GM18526 (cell line): ENCODE measurements around the gene SMC1B.

ENCODE experiments used
- POLR2A ChIP-seq: IDR thresholded peaks from 3 replicates; pipeline ENCODE4 v1.6.1; 2011; ENCODE audit not compliant: insufficient read length; ENCODE audit errors: extremely low read depth

The SMC1B gene, protein sequence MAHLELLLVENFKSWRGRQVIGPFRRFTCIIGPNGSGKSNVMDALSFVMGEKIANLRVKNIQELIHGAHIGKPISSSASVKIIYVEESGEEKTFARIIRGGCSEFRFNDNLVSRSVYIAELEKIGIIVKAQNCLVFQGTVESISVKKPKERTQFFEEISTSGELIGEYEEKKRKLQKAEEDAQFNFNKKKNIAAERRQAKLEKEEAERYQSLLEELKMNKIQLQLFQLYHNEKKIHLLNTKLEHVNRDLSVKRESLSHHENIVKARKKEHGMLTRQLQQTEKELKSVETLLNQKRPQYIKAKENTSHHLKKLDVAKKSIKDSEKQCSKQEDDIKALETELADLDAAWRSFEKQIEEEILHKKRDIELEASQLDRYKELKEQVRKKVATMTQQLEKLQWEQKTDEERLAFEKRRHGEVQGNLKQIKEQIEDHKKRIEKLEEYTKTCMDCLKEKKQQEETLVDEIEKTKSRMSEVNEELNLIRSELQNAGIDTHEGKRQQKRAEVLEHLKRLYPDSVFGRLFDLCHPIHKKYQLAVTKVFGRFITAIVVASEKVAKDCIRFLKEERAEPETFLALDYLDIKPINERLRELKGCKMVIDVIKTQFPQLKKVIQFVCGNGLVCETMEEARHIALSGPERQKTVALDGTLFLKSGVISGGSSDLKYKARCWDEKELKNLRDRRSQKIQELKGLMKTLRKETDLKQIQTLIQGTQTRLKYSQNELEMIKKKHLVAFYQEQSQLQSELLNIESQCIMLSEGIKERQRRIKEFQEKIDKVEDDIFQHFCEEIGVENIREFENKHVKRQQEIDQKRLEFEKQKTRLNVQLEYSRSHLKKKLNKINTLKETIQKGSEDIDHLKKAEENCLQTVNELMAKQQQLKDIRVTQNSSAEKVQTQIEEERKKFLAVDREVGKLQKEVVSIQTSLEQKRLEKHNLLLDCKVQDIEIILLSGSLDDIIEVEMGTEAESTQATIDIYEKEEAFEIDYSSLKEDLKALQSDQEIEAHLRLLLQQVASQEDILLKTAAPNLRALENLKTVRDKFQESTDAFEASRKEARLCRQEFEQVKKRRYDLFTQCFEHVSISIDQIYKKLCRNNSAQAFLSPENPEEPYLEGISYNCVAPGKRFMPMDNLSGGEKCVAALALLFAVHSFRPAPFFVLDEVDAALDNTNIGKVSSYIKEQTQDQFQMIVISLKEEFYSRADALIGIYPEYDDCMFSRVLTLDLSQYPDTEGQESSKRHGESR

DNA sequence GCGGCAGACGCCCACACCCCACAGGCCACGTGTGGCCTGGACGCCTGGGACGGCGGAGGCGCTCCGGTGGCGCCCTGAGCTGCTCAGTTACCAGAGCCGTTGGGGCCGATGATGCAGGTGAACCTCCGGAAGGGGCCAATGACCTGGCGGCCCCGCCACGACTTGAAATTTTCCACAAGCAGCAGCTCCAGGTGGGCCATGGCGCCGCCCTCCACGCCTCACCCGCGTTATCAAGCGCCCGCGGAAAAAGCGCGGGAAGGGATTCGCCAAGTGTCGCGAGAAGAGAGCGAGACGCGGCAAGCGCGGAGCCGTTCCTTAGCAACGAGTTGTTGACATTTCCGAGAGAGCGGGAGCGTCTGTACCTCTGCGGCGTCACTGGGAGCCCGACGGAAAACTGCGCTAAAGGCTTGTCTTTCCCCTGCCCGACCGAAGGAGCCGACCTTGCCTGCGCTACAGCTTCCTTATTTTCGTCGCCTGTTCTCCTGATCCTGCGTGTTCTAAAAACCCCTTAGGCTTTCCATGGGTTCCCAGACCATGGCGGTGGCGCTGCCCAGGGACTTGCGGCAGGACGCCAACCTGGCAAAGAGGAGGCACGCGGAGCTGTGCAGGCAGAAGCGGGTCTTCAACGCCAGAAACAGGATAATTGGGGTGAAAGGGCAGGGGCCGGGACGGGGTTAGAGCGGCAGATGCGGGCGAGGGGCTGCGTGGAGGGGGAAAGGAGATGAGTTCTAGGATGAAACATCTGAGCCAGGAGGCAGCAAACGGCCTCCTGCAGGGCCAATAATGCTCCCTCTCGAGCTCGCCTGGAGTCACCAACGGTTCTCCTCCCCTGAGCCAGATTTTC lies at the start of gene SMC1B, which contains the start of gene RIBC2:
Gene SMC1B, minus strand, starts transcription at position 232 of the 844 bp plus-strand sequence. Its CDS starts 32 bp downstream, at position 200.
Gene RIBC2, plus strand, starts transcription at position 326 of the 844 bp plus-strand sequence. Its CDS starts 194 bp downstream, at position 520.
- TF ChIP-seq POLR2A = peak; percentile 15

DNA sequence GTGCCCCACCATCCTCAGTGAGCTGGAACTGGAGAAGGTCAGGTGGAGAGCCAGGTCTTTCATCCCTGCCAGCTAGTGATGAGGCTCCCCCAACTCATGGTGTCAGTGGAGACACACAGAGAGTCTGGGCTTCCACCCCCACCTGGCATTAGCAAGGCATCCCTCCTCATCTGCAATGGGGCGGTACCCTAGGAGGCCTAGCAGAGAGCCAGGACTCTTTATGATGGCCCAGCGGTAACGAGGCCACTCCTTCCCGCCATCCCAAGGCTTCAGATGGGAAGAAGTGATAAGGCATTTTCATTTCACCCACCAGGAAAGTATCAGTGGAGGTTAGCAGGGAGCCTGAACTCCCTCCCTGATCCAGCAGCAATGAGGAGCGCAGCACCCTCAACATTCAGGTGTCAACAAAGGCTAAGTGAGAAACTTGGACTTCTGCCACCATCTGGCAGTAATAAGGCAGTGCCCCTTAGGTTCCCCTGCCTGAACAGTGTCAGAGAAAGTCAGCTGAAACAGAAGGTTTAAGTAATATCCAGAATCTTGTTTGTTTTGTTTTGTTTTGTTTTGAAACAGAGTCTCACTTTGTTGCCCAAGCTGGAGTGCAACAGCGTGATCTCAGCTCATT lies 48.7 kb upstream of the SMC1B start:
- TF ChIP-seq POLR2A = no peak

DNA sequence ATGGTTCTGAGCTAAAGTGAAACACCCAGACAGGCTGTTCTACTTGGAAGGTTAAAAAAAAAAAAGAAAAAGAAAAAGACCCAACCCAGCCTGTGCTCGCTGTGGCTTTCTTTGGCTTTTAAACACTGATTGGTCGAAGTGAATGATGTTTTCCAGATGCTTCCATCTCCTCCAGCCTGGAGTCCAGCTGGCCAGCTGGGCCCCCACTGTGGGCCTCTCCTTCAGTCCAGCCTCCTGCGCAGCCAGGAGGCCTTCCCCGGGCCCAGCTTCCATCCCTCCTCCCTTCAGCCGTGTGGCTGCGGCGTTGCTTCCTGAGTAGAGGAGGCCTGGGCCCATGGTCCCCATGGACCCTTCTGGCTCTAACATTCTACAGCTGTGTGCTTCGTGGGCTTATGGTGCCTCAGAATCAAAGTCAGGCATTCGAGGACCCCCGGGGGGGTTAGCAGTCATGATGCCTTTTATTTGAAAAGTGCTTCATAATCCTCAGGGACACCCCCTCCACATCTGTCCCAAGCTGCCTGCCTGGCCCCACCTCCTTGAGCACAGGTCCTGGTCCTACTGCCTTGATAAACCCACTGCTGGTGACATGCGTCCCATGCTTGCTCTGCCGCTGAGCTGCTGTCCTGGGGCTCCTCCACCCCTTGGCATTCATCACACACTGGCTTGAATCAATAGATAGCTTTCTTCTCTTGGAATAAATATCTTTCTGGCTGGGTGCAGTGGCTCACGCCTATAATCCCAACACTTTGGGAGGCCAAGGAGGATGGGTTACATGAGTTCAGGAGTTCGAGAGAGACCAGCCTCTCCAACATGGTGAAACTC lies 47.1 kb upstream of the SMC1B start:
- TF ChIP-seq POLR2A = no peak

DNA sequence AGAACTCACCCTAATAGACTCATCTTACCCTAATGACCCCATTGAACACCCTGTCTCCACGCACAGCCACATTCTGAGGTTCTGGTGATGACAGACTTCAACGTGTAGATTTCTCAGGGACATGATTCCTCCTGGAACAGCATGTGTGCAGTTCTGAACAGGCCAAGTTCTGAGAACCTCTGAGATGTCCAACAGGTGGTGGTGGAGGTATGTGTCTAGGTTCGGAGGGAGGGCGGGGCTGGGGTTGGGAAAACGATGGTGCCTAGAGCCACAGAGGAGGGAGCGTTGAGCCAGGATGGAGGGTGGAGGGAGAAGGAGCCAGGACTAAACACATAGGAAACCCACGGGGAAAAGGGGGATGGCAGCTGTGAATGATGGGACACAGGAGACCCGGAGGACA lies 45.8 kb upstream of the SMC1B start:
- TF ChIP-seq POLR2A = no peak

GRCh38 chr22:45458532-45458931 lies 45.1 kb upstream of the SMC1B start:
- TF ChIP-seq POLR2A = no peak

DNA sequence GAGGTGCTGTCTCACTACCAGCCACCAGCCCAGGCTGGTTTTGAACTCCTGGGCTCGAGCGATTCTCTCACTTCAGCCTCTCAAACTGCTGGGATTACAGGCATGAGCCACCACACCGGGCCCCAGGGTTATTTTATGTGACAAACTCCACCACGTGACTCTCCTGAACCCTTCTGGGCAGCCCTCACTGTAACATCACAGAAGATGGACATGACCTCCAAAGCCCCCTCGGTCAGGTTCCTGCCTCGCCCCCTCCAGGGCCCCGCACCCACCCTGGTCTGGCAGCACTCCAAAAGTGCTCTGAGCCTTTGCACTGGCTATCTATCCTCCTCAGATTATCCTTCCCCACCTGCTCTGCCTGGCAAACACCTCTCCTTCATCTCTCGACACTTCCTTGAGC lies 43.4 kb upstream of the SMC1B start:
- no peak for TF ChIP-seq POLR2A

DNA sequence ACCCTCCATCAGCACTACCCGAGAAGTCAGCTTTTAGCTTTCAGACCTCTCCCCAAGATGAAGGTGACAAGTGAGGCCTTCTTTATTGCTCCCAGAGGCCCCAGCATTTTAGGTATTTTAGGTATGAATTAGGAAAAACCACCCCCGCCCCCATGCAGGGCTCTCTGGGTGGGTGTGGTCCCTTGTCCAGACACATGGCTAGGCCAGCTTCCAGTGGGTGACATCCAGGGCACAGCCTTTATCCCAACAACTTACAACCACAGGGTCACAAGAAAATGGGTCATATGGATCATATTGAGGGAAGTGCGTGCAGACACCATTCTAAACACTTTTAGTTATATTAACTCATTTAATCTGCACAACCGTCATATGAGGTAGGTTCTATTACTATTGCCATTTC lies 42.2 kb upstream of the SMC1B start:
- no peak for TF ChIP-seq POLR2A

DNA sequence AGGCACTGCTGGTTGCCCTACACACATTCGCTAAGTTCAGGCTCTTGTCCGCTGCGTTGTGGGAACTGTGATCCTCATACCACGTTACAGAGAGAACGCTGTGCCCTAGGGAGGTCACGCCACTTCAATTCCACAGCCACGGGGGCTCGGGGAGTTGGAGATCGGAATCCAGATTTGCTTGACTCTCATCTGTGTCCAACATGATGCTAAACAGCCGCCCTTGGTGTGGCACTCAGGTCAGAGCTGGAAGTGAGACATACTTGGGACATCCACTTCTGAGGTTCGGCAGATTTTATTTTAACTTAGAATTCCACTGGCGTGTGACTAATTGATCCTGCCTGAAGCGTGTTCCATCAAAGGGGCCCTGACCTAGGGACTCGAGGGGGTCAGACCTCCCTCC lies 41.8 kb upstream of the SMC1B start:
- no peak for TF ChIP-seq POLR2A

- TF ChIP-seq POLR2A = no peak
Observed at GRCh38 chr22:45454275-45454674, 40.9 kb upstream of the SMC1B start.

- no peak for TF ChIP-seq POLR2A
Observed at GRCh38 chr22:45453764-45454163, 40.4 kb upstream of the SMC1B start.

DNA sequence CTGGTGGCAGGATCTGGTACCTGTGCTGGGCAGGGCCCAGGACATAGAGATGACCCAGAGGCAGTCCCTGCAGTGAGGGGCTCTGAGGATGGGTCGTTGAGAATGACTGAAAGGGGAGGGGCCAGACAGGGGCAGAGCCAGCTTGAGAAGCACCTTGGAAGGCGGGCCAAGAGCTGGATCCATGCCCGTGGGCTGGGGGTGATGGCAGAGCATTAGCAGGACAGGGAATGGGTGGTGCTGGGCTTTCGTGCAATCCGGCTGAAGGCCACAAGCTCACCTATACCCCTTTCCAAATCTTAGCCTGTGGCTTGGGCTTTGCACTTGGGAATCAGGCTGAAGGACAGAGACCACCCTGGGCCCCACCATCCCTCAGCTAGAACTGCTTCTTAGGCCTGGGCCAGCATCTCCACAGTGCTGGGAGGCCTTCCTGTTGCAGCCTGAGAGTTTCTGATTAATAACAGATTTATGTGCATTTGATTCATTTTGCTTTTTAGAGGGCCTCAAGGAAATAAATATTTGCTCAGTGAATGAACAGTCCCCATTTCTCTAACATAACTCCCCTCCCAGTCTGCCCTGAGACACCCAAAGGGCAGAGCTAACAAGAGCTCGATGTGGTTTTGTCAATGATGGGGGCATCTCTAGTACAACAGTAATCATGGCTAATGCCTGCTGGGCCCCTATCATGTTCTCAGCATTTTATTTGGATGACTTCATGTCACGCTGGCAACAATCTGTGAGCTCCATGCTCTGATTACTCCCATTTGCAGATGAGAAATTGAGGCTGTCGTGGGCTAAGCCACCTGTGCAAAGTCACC lies 39.4 kb upstream of the SMC1B start:
- no peak for TF ChIP-seq POLR2A

DNA sequence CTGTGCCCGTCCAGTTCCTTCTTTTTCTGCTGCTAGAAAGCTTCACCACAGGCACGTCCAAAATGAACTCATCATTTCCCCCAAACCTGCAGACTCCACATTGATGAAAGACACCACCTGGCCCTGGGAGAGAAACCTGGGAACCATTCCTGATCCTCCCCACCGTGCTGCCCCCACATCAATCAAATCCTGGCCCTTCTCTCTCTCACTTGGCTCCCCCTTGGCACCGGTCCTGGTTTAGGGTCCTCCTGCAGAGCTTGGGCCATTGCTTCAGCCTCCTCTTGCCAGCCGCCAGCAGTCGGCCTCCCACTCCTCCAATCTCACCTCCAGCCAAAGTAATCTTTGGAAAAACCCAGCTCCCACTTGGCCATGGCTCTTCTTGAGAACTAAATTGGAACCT lies 38.6 kb upstream of the SMC1B start:
- TF ChIP-seq POLR2A = no peak
